ENCODE measurements around the gene DCLK3. TPM values are rescaled to one million over a fixed set of nuclear protein-coding genes. Genes with fewer than 3 reads are reported as not detected.

The DCLK3 gene
- total and polyA plus RNA-seq, 2 of the 4 experiments (the other 2 are of a cell fraction) = not detected

- Histone ChIP-seq H3K36me3 (ENCODE audit: control insufficient read depth, insufficient read depth, low read length) (no peaks in the 10 kb centered on the region), H4K20me1 (ENCODE audit: insufficient read depth, low read length) (no peaks in the 10 kb centered on the region), H3K27ac (ENCODE audit: insufficient read depth, low read length) (no peak overlapping the region), H2AK9ac (replicated peaks; ENCODE audit: low read depth, low read length, poor library complexity) (no peak overlapping the region), H3K79me1 (ENCODE audit: low read depth in 1 of 2, low read length in 2 of 2) (no peaks in the 10 kb centered on the region), H2BK20ac (ENCODE audit: low read depth, low read length) (no peak overlapping the region), H2AFZ (replicated peaks; ENCODE audit: low read length, poor library complexity) (no peak overlapping the region), H3K14ac (replicated peaks; ENCODE audit: low read depth, low read length) (no peak overlapping the region), H3K56ac (ENCODE audit: extremely low read depth, insufficient read depth, low read length) (no peak overlapping the region), H3K23ac (ENCODE audit: low read depth, low read length) (no peak overlapping the region), H3K4me3 (ENCODE audit: insufficient read depth, low read depth, low read length) (no peak overlapping the region), H2BK15ac (ENCODE audit: low read depth, low read length) (no peak overlapping the region), H3K18ac (ENCODE audit: low read depth, low read length) (no peak overlapping the region), H3K9me1 (ENCODE audit: insufficient read depth, low read length) (peaks cover 7% of the 10 kb centered on the region; the same call in 1 of the 2 replicates), H3K4me1 (ENCODE audit: control insufficient read depth, insufficient read depth, low read length) (no peaks in the 10 kb centered on the region), H2AK5ac (ENCODE audit: low read depth, low read length) (no peak overlapping the region), H3K9ac (ENCODE audit: low read depth, low read length) (no peak overlapping the region), H4K91ac (ENCODE audit: insufficient read depth, low read depth, low read length) (no peak overlapping the region), H4K8ac (ENCODE audit: low read depth in 2 of 2, low read length in 2 of 2) (no peak overlapping the region), H3K27me3 (ENCODE audit: control insufficient read depth, insufficient read depth, low read length) (peaks cover 5% of the 10 kb centered on the region; the same call in 1 of the 2 replicates), H2BK120ac (ENCODE audit: low read depth, low read length) (no peak overlapping the region), H3K9me3 (ENCODE audit: control insufficient read depth, insufficient read depth, low read length) (no peaks in the 10 kb centered on the region), H2BK5ac (ENCODE audit: low read depth, low read length, poor library complexity, severe bottlenecking) (no peak overlapping the region), H4K5ac (ENCODE audit: low read depth, low read length) (no peak overlapping the region), H3K4me2 (ENCODE audit: low read depth, low read length) (no peak overlapping the region), H3K4ac (ENCODE audit: low read depth, low read length) (no peak overlapping the region)
- no TSS peak for BruUV-seq (replicated peaks)
- POLR2A ChIA-PET (ENCODE audit: unreplicated experiment) = no interaction called here
- intact Hi-C loops (cut with micrococcal nuclease) = loop anchor here (5.0 kb wide), 1 partner anchor 692 kb away; no protein-coding TSS in a partner anchor
- CTCF ChIA-PET = no interaction called here
- no peak for DNase-seq
- WGBS, 2 experiments (ENCODE audit: extremely low coverage in 2 of 2, insufficient read length in 1 of 2) = no CpG with 5 or more reads among the region's 8 CpGs
- in situ Hi-C loops (cut with MboI; ENCODE audit: low sequenced_read_pairs) = no loop called here
- ATAC-seq (ENCODE audit: low read depth) = no peak
- dilution Hi-C loops (cut with HindIII; ENCODE audit: low sequenced_read_pairs, unreplicated experiment) = no loop called here
- no peak for TF ChIP-seq MXI1 (IDR thresholded peaks at IDR 0.05; ENCODE audit: borderline replicate concordance, low read depth, low read length)
- TF ChIP-seq ELK1 (IDR thresholded peaks at IDR 0.05; ENCODE audit: borderline replicate concordance, low read depth, low read length) = no peak
- no peak for TF ChIP-seq NFE2L2 (IDR thresholded peaks at IDR 0.05; ENCODE audit: low read depth, low read length)
- no peak for TF ChIP-seq BHLHE40 (IDR thresholded peaks at IDR 0.05; ENCODE audit: low read depth, low read length)
- no peak for TF ChIP-seq MAZ (IDR thresholded peaks at IDR 0.05; ENCODE audit: borderline replicate concordance, low read depth, low read length)
- no peak for TF ChIP-seq CEBPB (IDR thresholded peaks at IDR 0.05; ENCODE audit: low read depth, low read length)
- TF ChIP-seq RCOR1 (IDR thresholded peaks at IDR 0.05; ENCODE audit: insufficient replicate concordance, low read length) = no peak
- TF ChIP-seq RAD21 (IDR thresholded peaks at IDR 0.05; ENCODE audit: low read length) = no peak
- TF ChIP-seq CTCF (conservative IDR thresholded peaks at IDR 0.05; ENCODE audit: low read depth, low read length) = no peak
- no peak for TF ChIP-seq RFX5 (IDR thresholded peaks at IDR 0.05; ENCODE audit: low read depth, low read length)
Observed at GRCh38 chr3:36705015-36705414, 59.3 kb downstream of the DCLK3 start.
